ENCODE results near the gene COBL.

DNA sequence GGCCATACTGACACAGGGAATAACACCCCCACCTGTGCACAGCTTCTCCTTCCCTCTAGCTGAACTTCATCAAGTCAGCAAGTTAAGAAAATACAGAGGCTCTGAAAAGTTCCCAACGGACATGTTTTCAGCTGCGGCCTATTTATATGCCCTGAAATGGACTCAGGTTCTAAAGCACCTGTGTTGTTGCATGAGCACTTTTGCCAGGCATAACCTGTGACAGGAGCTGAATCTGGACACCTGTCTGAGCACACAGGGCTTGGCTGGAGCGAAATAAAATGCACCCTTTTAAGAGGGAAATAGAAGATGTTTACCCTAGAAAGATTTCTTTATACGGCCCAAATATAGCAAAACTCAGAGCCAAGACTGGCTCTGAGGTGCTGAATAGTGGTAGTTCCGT, 46.7 kb downstream of the COBL start:
- TF ChIP-seq, protein P1, sequence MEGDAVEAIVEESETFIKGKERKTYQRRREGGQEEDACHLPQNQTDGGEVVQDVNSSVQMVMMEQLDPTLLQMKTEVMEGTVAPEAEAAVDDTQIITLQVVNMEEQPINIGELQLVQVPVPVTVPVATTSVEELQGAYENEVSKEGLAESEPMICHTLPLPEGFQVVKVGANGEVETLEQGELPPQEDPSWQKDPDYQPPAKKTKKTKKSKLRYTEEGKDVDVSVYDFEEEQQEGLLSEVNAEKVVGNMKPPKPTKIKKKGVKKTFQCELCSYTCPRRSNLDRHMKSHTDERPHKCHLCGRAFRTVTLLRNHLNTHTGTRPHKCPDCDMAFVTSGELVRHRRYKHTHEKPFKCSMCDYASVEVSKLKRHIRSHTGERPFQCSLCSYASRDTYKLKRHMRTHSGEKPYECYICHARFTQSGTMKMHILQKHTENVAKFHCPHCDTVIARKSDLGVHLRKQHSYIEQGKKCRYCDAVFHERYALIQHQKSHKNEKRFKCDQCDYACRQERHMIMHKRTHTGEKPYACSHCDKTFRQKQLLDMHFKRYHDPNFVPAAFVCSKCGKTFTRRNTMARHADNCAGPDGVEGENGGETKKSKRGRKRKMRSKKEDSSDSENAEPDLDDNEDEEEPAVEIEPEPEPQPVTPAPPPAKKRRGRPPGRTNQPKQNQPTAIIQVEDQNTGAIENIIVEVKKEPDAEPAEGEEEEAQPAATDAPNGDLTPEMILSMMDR (IDR thresholded peaks at IDR 0.05), result no peak
- no peak for TF ChIP-seq REST (IDR thresholded peaks at IDR 0.05; ENCODE audit: insufficient read depth in 1 of 2, low read depth in 2 of 2, low read length in 1 of 2)
